SK-N-SH treated with all-trans-retinoic acid at 6 μM for 48 hours (cell line): ENCODE data around the gene GOLGA1.
"Not testable (repeated sequence)": the region's sequence is repeated elsewhere in the genome, so short reads cannot be mapped to it uniquely, and the experiment has no call there.

ENCODE experiments used
- ATAC-seq: fragments of 200-7000 bp; cut with Tn5 transposase; 3 replicates; pipeline ENCODE4 v1.9.1; 2020; ENCODE audit warnings: mild to moderate bottlenecking, moderate library complexity
- ARNTL ChIP-seq: fragments of 450-650 bp; formaldehyde crosslinking; IDR thresholded peaks from 2 replicates; pipeline ENCODE4 v1.5.0; 2020; ENCODE audit warnings: low read depth, mild to moderate bottlenecking, moderate library complexity, borderline replicate concordance
- BACH2 ChIP-seq: fragments of 250-450 bp; sonication (Bioruptor Pico); IDR thresholded peaks from 2 replicates; pipeline ENCODE4 v1.9.0; 2021; ENCODE audit warnings: mild to moderate bottlenecking, borderline replicate concordance
- CSDC2 ChIP-seq: fragments of 250-450 bp; sonication (Bioruptor Pico); IDR thresholded peaks from 2 replicates; pipeline ENCODE4 v1.5.0; 2020; ENCODE audit warnings: mild to moderate bottlenecking, moderate library complexity
- ESRRG ChIP-seq: fragments of 250-450 bp; sonication (Bioruptor Pico); IDR thresholded peaks from 2 replicates; pipeline ENCODE4 v1.6.1; 2021; ENCODE audit warnings: mild to moderate bottlenecking
- GLIS3 ChIP-seq: fragments of 250-450 bp; sonication (Bioruptor Pico); IDR thresholded peaks from 2 replicates; pipeline ENCODE4 v1.5.0; 2020; ENCODE audit warnings: mild to moderate bottlenecking, moderate library complexity
- ISL1 ChIP-seq: fragments of 250-450 bp; sonication (Bioruptor Pico); IDR thresholded peaks from 2 replicates; pipeline ENCODE4 v2.1.2; 2022; ENCODE audit warnings: mild to moderate bottlenecking, moderate library complexity
- OSR1 ChIP-seq: fragments of 250-450 bp; sonication (Bioruptor Pico); IDR thresholded peaks from 2 replicates; pipeline ENCODE4 v1.8.0; 2022; ENCODE audit warnings: moderate library complexity, mild to moderate bottlenecking, inconsistent platforms
- POU6F1 ChIP-seq: fragments of 250-450 bp; sonication (Bioruptor Pico); IDR thresholded peaks from 2 replicates; pipeline ENCODE4 v1.8.0; 2021; ENCODE audit warnings: low read depth, mild to moderate bottlenecking, moderate library complexity, borderline replicate concordance
- PPARA ChIP-seq: fragments of 250-450 bp; sonication (Bioruptor Pico); IDR thresholded peaks from 2 replicates; pipeline ENCODE4 v1.5.0; 2020; ENCODE audit warnings: mild to moderate bottlenecking, borderline replicate concordance
- RARB ChIP-seq: fragments of 250-450 bp; sonication (Bioruptor Pico); IDR thresholded peaks from 2 replicates; pipeline ENCODE4 v1.8.0; 2021; ENCODE audit warnings: mild to moderate bottlenecking, moderate library complexity
- SNAI2 ChIP-seq: fragments of 250-450 bp; sonication (Bioruptor Pico); IDR thresholded peaks from 2 replicates; pipeline ENCODE4 v1.5.0; 2020; ENCODE audit warnings: mild to moderate bottlenecking, moderate library complexity
- TCF4 ChIP-seq: fragments of 250-450 bp; sonication (Bioruptor Pico); IDR thresholded peaks from 2 replicates; pipeline ENCODE4 v1.8.0; 2021; ENCODE audit warnings: mild to moderate bottlenecking, moderate library complexity, borderline replicate concordance
- TOX ChIP-seq: fragments of 250-450 bp; sonication (Bioruptor Pico); IDR thresholded peaks from 2 replicates; pipeline ENCODE4 v1.8.0; 2021; ENCODE audit warnings: mild to moderate bottlenecking, moderate library complexity, borderline replicate concordance
- TSHZ2 ChIP-seq: fragments of 250-450 bp; sonication (Bioruptor Pico); IDR thresholded peaks from 2 replicates; pipeline ENCODE4 v1.5.0; 2020; ENCODE audit warnings: mild to moderate bottlenecking, moderate library complexity
- ZC3H10 ChIP-seq: fragments of 250-450 bp; sonication (Bioruptor Pico); IDR thresholded peaks from 2 replicates; pipeline ENCODE4 v1.5.1; 2021; ENCODE audit warnings: mild to moderate bottlenecking, moderate library complexity
- ZFP30 ChIP-seq: fragments of 450-650 bp; formaldehyde crosslinking; IDR thresholded peaks from 2 replicates; pipeline ENCODE4 v1.5.0; 2022; ENCODE audit warnings: mild to moderate bottlenecking, moderate library complexity
- ZNF565 ChIP-seq: fragments of 450-650 bp; formaldehyde crosslinking; conservative IDR thresholded peaks from 2 replicates; pipeline ENCODE4 v1.5.0; 2020; ENCODE audit warnings: low read depth, mild to moderate bottlenecking, moderate library complexity
- ZNF70 ChIP-seq: fragments of 450-650 bp; formaldehyde crosslinking; IDR thresholded peaks from 2 replicates; pipeline ENCODE4 v1.5.0; 2020; ENCODE audit warnings: mild to moderate bottlenecking, moderate library complexity
- ZNF8 ChIP-seq: fragments of 450-650 bp; formaldehyde crosslinking; IDR thresholded peaks from 2 replicates; pipeline ENCODE4 v1.5.0; 2020; ENCODE audit warnings: mild to moderate bottlenecking, moderate library complexity
- TF ChIP-seq, protein P1 (sequence below): fragments of 250-450 bp; sonication (Bioruptor Pico); IDR thresholded peaks from 2 replicates; pipeline ENCODE4 v1.5.1; 2020; ENCODE audit warnings: low read depth, mild to moderate bottlenecking, moderate library complexity
- TF ChIP-seq, protein P2 (sequence below): fragments of 250-450 bp; sonication (Bioruptor Pico); IDR thresholded peaks from 2 replicates; pipeline ENCODE4 v1.8.0; 2020; ENCODE audit warnings: mild to moderate bottlenecking, moderate library complexity, borderline replicate concordance

The GOLGA1 gene

GRCh38 chr9:124964056-124964455 is 23.2 kb upstream of the GOLGA1 start:
- ATAC-seq = no peak

GRCh38 chr9:124960409-124960752 is 19.5 kb upstream of the GOLGA1 start:
- ATAC-seq = no peak

More at GRCh38 chr9:124964056-124964455, 23.2 kb upstream of the GOLGA1 start:
- TF ChIP-seq ISL1 (CRISPR knock-in tag) = no peak
- TF ChIP-seq SNAI2 (CRISPR knock-in tag) = no peak
- no peak for TF ChIP-seq BACH2 (CRISPR knock-in tag)
- no peak for TF ChIP-seq TSHZ2
- no peak for TF ChIP-seq ZNF565 (CRISPR knock-in tag)
- TF ChIP-seq ARNTL (CRISPR knock-in tag) = no peak
- no peak for TF ChIP-seq ZFP30 (CRISPR knock-in tag)
- TF ChIP-seq TCF4 (CRISPR knock-in tag) = no peak
- TF ChIP-seq PPARA (CRISPR knock-in tag) = no peak
- TF ChIP-seq POU6F1 (CRISPR knock-in tag) = no peak
- no peak for TF ChIP-seq ZNF70 (CRISPR knock-in tag)
- TF ChIP-seq, protein P1, sequence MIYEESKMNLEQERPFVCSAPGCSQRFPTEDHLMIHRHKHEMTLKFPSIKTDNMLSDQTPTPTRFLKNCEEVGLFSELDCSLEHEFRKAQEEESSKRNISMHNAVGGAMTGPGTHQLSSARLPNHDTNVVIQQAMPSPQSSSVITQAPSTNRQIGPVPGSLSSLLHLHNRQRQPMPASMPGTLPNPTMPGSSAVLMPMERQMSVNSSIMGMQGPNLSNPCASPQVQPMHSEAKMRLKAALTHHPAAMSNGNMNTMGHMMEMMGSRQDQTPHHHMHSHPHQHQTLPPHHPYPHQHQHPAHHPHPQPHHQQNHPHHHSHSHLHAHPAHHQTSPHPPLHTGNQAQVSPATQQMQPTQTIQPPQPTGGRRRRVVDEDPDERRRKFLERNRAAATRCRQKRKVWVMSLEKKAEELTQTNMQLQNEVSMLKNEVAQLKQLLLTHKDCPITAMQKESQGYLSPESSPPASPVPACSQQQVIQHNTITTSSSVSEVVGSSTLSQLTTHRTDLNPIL (CRISPR knock-in tag) = no peak
- TF ChIP-seq RARB (CRISPR knock-in tag) = no peak
- TF ChIP-seq GLIS3 (CRISPR knock-in tag) = no peak
- TF ChIP-seq OSR1 (CRISPR knock-in tag) = no peak
- TF ChIP-seq ZNF8 = no peak
- TF ChIP-seq, protein P2, sequence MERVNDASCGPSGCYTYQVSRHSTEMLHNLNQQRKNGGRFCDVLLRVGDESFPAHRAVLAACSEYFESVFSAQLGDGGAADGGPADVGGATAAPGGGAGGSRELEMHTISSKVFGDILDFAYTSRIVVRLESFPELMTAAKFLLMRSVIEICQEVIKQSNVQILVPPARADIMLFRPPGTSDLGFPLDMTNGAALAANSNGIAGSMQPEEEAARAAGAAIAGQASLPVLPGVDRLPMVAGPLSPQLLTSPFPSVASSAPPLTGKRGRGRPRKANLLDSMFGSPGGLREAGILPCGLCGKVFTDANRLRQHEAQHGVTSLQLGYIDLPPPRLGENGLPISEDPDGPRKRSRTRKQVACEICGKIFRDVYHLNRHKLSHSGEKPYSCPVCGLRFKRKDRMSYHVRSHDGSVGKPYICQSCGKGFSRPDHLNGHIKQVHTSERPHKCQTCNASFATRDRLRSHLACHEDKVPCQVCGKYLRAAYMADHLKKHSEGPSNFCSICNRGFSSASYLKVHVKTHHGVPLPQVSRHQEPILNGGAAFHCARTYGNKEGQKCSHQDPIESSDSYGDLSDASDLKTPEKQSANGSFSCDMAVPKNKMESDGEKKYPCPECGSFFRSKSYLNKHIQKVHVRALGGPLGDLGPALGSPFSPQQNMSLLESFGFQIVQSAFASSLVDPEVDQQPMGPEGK = no peak
- TF ChIP-seq CSDC2 (CRISPR knock-in tag) = no peak
- TF ChIP-seq ESRRG (CRISPR knock-in tag) = no peak

DNA sequence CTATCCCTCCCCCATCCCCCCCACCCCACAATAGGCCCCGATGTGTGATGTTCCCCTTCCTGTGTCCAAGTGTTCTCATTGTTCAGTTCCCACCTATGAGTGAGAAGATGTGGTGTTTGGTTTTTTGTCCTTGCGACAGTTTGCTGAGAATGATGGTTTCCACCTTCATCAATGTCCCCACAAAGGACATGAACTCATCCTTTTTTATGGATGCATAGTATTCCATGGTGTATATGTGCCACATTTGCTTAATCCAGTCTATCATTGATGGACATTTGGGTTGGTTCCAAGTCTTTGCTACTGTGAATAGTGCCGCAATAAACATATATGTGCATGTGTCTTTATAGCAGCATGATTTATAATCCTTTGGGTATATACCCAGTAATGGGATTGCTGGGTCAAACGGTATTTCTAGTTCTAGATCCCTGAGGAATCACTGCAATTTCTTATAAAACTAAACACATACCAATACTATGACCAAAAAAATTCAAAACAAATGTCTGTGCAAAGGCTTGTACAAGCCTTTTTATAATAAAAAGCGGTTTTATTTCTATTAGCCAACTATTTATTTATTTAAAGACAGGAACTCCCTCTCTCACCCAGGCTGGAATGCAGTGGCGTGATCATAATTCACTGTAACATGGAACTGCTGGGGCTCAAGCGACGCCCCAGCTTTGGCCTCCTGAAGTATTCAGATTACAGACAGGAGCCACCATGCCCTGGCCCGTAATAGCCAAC is 19.0 kb upstream of the GOLGA1 start:
- ATAC-seq = not testable (repeated sequence)

More at GRCh38 chr9:124960409-124960752, 19.5 kb upstream of the GOLGA1 start:
- TF ChIP-seq ZNF565 (CRISPR knock-in tag) = no peak
- TF ChIP-seq POU6F1 (CRISPR knock-in tag) = no peak
- no peak for TF ChIP-seq PPARA (CRISPR knock-in tag)
- TF ChIP-seq ZNF8 = no peak
- no peak for TF ChIP-seq RARB (CRISPR knock-in tag)
- no peak for TF ChIP-seq TOX (CRISPR knock-in tag)
- TF ChIP-seq ISL1 (CRISPR knock-in tag) = no peak
- TF ChIP-seq ZNF70 (CRISPR knock-in tag) = no peak
- no peak for TF ChIP-seq CSDC2 (CRISPR knock-in tag)
- no peak for TF ChIP-seq ARNTL (CRISPR knock-in tag)
- TF ChIP-seq ZC3H10 (CRISPR knock-in tag) = no peak
